NCI-H446 treated with DMSO at 0.1 percent for 48 hours (cell line): ENCODE results near the gene C11orf52.

Source experiments
- DNase-seq: peaks from one replicate; lab custom pipeline; 2025; lab: John Stamatoyannopoulos, UW

Gene C11orf52

DNA sequence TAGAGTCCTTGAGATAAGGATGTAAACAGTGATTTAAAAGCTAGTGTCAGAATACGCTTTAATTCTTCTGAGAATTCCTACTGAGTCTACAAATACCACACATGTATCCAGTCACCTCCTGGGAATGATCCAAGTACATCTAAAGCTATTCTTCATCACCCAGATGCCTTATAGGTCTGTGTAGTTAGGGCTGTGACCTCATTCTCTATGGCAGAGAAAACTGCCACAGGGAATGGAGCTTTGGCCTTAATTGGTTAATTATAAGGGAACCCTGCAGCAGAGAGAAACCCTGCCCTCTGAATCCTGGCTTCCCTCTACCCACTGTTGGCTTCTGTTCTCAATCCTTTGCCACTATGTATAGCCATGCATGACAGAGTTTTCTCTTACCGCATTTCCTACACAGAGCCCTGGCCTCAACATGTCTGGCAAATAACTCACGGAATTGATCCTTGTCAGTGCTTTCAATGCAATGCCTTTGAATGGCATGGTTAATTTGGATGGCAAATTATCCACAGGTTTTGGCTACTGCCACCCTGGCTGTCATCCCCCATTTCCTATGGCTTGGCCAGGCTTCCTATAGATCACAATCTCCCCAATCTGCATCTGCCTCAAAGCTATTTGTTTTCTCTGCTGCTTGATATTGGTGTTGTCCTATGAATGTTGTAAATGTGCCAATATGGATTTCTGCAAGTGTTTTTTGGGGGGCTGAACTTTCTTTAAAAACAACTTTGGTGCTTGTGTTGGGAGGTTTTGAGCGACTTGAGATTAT, 21.3 kb downstream of the C11orf52 start:
- peak; percentile 94 for DNase-seq

DNA sequence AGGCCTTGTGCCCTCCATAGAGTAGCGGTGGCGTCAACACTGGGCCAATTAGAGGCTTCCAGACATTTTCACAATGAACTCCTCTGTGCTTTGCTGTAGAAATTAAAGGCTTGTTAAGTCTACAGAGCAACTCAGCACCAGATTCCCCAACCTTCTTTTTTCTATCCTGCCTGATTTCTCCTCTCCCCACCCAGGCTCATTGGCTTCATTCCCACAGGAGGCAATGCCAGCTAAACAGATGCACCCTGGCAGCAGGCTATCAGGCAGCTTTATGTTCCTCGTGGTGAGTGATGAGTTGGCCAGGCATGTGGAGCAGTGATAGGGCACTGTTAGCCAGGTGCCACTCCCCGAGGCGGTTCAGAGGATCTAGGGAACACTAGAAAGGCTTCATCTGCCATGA, 23.2 kb downstream of the C11orf52 start:
- DNase-seq: peak; percentile 94

DNA sequence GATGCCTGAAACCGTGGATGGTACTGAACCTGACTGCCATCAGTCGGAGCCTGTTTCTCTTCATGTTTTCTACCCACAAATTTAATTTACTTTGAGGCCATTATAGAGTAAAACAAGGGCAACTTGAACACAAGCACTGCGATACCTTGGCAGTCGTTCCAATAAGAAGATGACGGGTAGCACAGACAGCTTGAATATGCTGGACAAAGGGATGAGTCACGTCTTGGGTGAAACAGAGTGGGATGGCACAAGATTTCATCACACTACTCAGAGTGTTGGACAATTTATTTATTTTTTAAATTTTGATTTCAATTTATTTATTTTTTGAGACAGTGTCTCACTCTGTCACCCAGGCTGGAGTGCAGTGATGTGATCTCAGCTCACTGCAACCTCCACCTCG, 24.1 kb downstream of the C11orf52 start:
- peak; percentile 41 for DNase-seq

DNA sequence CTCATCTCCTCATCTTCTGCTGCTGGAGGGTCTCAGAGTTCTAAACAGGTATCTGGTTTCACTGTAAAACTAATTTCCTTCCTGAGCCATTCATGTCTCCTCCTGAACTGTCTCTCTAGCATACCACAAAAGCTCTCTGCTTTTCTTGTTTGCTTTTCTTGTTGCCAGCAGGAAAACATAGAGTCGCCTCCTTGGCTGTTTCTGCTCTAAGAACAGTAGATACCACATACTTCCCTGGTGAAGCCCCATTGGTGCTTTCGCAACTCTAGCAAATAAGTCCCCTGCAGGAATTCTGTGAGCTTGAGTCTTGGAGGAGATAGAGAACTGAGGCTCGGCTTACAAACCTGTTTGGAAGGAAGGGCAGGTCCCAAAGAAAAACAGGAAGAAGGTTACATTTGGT, 25.4 kb downstream of the C11orf52 start:
- DNase-seq: no peak

DNA sequence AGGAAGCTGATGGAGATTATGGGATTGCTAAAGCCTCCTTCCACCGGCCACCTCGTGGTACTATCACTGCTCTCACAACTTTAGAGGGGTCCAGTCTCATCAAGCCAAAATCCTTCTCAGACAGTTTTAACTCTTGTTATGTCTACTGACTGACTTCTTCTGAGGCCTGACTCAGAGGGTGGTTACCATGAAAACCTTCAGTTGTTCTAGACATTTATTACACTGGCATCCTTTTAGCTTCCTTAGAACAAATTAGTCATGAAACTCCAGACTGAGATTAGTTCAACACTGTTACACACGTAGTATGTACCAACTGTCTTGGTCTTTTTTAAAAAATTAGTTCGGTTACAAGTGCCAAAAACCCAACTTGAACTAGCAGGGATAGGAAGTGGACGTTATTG, 25.9 kb downstream of the C11orf52 start:
- DNase-seq: peak; percentile 67

DNA sequence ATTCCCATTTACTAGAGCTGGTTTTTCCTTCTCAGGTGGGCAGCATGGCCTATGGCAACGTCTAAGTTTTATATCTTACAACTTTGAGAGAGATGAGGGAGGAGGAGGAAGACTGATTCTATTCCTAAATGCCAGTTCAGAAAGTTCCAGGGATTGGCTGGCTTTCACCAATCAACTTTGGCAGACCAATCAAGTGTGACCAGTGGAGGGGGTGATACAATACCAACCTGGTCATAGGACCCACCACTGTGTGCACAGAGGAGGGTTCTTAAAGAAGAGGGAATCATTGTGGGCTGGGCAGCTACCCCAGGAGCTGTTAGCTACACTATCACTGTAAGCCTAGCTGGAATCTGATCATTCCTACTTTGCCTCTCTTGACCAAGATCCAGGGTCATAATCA, 26.5 kb downstream of the C11orf52 start:
- DNase-seq: no peak

DNA sequence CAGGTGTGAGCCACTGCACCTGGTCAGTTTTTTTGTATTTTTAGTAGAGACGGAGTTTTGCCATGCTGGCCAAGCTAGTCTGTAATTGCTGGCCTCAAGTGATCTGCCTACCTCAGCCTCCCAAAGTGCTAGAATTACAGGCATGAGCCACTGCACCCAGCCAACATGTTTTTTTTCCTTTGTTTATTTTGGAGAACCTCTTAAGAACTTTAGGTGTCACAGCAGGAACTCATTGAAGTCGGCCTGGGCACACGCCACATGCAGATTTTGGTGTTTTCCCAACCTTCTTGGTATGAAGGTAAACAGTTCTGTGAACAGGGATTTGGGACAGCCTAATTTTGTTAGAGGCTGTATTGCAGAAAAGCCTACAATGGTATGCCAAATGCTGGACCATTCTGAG, 27.8 kb downstream of the C11orf52 start:
- DNase-seq: no peak

DNA sequence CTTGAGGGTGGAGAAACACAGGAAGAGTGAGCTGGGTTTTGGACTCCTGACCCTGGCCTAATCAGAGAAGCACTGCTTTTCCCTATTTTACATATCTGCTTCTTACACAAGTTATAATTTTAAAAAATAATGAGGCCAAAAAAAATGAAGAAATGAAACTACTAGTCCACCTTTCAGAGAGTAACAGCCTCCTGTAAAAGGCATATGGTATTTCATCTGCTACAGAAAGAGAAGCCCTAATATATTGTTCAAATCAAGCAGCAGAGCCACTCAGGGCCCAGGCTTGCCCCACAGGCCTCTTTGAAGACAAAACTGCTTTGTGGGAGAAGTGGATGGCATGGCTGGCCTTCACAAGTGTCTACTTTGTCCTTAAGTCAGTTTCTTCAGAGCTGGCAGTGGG, 28.4 kb downstream of the C11orf52 start:
- no peak for DNase-seq

DNA sequence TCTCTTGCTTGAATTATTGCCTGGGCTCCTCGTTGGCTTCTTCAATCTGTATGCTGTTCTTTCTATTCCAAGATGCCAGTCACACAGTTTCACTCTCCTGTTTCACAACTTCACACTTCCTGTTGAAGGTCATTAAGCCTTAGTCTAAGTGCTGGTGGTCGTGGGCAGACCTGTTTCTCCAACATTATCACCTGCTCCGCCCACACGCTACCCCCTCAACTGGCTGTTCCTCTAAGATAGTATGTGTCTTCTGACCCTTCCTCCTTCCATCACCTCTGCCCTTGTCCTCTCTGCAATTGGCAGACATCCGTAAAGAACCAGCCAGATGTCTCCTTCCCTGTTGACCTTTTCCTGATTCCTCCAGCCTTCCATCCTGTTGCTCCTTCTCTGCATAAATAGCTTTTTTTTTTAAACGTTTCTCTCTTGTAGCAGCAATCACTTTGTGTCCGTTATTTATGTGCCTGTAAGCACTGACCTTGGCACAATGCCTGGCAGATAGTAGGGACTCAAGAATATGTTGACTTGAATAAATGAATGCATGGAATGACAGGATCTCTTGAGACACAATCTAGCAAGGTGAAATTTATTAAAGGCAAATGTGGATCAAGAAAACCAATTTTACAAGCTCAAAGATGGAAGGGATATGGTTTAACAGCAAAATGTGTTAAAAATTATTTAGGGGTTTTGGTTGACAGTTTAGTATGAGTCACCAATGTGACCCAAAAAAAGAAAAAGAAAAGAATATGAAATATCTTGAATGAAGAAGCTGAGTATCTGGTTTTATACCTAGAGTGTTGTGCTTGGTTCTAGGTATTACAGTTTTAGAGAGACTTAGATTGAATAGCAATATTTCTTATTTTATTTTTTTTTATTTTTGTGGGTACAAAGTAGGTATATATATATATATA, 31.1 kb downstream of the C11orf52 start:
- DNase-seq: no peak

DNA sequence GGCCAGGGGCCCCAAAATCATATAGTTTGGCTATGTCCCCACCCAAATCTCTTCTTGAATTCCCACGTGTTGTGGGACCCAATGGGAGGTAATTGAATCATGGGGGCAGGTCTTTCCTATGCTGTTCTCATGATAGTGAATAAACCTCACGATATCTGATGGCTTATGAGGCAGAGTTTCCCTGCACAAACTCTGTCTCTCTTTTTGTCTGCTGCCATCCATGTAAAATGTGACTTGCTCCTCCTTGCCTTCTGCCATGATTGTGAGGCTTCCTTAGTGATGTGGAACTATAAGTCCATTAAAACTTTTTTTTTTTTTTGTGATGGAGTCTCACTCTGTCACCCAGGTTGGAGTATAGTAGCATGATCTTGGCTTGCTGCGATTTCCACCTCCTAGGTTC, 32.9 kb downstream of the C11orf52 start:
- DNase-seq: no peak

DNA sequence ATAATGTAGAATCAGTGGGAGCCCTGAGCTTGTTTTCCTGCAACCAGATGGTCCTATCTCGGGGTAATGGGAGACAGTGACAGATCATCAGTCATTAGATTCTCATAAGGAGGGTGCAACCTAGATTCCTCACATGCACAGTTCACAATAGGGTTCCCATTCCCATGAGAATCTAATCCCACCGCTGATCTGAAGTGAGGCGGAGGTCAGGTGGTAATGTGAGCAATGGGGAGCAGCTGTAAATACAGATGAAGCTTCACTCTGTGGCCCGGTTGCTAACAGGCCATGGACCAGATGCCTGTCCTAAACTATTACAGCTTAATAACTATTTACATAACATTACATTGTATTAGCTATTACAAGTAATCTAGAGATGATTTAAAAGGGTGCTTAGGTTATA, 35.4 kb downstream of the C11orf52 start:
- DNase-seq: no peak

DNA sequence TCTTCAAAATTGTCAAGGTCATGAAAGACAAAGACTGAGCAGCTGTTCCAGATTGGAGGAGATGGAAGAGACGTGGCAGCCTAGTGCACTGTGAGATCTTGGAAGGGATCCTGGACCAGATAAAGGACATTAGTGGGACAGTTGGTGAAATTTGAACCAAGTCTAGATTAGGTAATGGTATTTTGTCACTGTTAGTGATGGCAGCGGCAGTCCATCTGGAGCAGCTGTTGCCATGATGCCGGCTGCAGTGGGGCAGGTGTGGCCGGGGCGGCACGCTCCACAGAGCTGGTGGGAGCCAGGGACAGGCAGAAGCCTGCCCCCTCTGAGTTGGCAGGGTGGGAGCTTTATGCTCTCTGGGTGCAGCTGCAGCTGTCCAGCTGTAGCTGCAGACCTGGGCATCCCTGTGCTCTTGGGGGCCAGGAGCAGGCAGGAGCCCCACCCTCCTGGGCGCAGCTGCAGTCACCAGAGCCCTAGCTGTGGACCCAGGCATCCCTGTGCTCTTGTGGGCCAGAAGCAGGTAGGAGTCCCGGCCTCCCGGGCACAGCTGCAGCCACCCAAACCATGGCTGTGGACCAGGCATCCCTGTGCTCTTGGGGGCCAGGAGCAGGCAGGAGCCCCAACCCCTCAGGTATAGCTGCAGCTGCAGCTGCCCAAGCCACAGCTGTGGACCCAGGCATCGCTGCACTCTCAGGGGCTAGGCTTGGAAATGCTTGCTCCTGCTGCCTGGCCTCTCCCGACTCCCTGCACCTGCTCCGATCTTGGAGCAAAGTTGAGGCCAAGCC, 39.1 kb downstream of the C11orf52 start:
- peak; percentile 45 for DNase-seq

DNA sequence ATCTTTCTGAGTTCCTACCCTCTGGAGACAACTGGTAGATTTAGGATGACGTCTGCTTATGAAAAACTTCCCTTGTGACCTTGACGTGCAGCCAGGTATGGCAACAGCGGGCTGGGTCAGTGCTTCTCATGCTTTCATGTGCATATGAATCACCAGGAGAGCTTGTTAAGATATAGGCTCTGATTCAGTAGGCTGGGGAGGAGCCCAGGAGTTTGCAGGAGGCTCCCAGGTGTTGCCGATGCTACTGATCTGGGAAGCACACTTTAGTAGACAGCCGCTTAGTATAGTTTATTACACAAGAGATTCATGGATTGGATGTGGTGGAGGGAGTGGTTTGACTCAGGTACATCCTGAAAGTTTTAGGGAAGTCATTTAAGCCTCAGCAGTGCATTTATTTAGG, 42.2 kb downstream of the C11orf52 start:
- no peak for DNase-seq

DNA sequence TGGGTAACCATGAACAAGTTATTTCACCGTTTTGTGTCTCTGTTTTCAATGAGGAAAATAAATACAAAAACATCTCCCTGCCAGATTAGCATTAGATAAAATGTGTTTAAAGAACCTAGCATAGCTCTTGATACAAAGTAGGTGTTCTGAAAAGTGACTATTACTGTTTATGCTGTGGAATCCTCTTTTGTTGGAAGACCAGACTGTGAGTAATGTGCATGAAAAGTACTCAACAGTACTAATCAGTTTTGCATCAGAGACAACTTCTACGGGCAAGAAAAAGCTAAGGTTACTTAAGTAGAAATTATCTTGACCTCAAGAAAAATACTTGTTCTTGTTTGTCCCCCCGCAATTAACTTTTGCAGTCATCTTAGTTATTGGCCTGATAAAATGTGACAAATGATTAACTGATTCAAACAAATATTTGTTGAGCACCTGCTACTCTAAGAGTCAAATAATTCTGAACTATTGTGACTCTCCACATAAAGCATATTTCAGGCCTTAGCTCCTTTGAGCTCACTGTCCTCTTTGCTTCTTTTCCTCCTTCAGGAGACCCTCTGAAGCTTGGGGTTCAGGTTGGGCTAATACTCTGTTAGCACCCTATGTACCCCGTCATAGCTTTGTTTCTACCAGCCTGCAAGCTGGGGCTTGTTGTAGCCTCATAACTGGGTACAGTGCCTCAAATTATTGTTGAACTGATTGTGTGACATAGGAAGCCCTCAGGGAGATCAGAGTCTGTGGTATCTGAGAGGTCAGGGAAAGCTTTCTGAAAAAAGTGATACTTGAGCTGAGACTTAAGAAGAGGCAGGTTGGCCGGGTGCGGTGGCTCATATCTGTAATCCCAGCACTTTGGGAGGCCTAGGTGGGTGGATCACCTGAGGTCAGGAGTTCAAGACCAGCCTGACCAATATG, 42.9 kb downstream of the C11orf52 start:
- DNase-seq: no peak

DNA sequence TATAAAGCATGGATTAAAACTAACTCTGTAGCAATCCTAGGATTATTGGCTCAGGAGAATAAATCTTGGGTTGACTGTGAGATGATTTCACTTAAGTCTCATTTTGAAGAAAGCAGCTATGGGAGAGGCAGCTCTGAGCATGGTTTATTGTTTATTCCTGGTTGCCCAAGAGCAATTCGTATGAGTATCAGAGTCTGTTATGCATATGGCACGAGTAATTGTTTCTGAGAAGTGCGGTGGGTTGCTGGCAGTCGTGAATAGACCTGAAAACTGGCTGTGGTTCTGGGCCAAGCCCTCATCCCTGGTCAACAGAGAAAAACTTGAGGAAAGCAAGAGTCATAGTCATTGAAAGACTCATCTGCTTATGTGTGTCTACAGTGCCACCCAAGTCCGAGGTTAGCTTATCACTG, 45.2 kb downstream of the C11orf52 start:
- no peak for DNase-seq

DNA sequence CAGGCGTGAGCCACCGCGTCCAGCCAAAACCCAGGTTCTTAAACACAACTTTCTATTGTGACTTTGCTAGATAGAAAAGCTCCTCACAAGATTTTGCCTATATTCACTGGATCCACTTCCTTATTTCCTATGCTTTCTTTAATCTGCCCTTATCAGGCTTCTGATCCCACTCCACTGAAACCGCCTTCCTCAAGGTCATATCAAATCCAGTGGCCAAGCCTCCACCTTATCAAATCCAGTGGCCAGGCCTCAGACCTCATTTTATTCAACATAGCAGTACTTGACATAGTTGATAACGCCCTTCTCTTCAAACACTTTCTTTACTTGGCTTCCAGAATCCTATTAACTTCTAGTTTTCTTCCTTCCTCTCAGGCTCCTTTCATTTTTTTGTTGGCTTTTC, 48.0 kb downstream of the C11orf52 start:
- DNase-seq: no peak

DNA sequence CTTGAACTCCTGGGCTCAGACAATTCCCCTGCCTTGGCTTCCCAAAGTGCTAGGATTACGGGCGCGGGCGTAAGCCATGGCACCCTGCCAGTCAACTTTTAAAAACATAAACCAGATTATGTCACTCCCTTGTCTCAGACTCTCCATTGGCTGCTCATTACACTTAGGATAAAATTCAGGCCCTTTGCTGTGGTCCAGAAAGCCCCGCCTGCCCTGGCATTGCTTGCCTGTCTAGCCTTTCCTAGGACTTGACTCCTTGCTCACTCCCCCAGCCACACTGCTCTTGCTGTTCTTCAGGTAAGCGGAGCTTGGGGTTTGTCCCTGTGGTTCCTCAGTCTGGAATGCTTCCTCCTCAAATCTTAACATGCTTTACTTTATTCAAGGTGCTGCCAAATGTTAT, 48.9 kb downstream of the C11orf52 start:
- DNase-seq: no peak

DNA sequence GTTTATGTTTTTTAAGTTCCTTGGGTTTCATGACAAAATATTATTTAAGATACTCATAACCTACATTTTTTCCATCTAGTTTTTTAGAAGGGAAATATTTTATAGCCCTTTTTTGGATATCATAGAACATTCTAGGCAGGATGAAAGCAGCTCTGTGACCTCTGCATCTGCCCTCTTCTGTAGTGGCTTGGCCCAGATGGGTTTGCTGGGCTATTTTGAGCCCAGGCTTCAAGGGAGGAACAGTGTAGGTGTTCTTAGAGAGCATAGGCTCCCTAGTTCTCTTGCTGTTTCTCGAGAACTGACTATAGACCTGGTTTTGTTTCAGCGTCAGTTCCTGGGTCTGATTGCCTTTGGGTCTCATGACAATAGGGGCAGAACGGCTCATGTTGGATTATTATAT, 50.6 kb downstream of the C11orf52 start:
- no peak for DNase-seq

DNA sequence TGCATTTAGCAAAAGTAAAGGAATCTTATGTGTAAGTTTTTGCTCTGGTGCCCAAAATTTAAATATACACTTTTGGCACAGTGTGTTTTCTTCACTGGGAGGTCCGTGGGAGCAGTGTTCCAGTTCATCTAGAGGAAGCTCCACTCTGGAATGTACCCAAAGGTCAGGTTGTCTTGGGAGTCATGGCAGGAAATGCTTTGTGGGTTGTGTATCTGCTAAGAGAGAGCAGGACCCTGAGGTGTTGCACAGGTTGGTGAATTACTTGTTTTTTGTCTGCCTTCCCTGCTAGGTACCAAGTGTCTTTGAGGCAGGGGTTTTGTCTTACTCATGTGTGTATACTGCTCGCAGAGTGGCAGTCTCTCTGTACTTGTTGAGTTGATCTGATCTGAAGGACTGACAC, 55.7 kb downstream of the C11orf52 start:
- no peak for DNase-seq

DNA sequence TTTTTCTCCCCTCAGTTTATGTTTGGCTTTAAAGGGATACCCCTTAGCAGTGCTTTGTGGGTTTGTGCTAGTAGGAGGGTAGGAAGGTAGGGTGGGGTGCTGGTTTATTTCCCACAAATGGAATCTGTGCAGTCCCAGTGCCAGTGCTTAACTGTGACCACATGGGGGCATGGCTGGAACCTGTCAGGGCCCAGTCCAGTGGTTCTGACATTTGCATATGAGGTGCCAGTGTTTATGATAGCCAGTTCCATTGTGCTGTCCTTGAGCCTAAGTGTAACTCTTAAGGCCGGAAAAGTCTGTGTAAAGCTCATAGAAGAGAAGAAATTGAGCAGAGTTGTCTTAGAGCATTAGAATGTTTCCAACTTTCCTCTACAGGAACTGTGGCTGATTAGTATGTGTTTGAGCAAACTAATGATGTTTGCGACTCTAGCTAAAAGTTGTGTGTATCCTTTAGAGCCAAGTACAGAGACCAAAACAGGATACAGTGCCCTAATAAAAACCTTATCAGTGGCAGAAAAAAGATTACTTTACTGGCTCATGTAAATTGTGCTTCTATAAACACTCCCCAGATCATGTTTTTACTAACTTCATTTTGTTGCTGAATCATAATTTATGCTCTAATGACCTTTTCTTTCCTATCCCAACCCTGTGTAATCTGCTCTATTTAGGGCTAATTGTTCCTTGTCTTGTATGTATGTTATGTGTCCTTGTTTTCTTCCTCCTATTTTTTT, 56.5 kb downstream of the C11orf52 start:
- no peak for DNase-seq
